GM12872 (cell line): ENCODE measurements around the gene NOL3.

ENCODE experiments used
- CTCF ChIP-seq: IDR thresholded peaks from 3 replicates; pipeline ENCODE4 v1.5.1; 2011; ENCODE audit warnings: low read depth, mild to moderate bottlenecking, low read length, moderate library complexity; ENCODE audit not compliant: insufficient read depth

NOL3 gene

GRCh38 chr16:67144943-67145342 lies 25.4 kb upstream of the NOL3 start:
- no peak for TF ChIP-seq CTCF

GRCh38 chr16:67145746-67146145 lies 24.6 kb upstream of the NOL3 start:
- no peak for TF ChIP-seq CTCF

- no peak for TF ChIP-seq CTCF
Measured at GRCh38 chr16:67146523-67147357, 23.6 kb upstream of the NOL3 start.

- no peak for TF ChIP-seq CTCF
Measured at GRCh38 chr16:67147437-67148140, 22.7 kb upstream of the NOL3 start.

- TF ChIP-seq CTCF = no peak
Measured at GRCh38 chr16:67148221-67148620, 22.1 kb upstream of the NOL3 start.

GRCh38 chr16:67148656-67149275 lies 21.6 kb upstream of the NOL3 start:
- no peak for TF ChIP-seq CTCF
